Activated naive CD8-positive, alpha-beta T cell treated with anti-CD3 and anti-CD28 coated beads, Interleukin-2, amount 10 ng/mL, durations not matched to agents 7 days and 5 days (primary cell): ENCODE data around the gene FMN2. TPM values are rescaled to one million over a fixed set of nuclear protein-coding genes. Genes with fewer than 3 reads are reported as not detected.
"Not testable (repeated sequence)": the region's sequence is repeated elsewhere in the genome, so short reads cannot be mapped to it uniquely, and the experiment has no call there.

Source experiments
- ATAC-seq: fragments of 150-1000 bp; cut with Tn5 transposase; one replicate; pipeline ENCODE4 v1.10.0; 2021; ENCODE audit warnings: low read depth, moderate library complexity
- POLR2A ChIA-PET: fragments of 350-600 bp; sonication (Branson Sonifier 250); formaldehyde crosslinking; loops from one replicate; lab custom pipeline; 2021; ENCODE audit warnings: antibody characterized with exemption; lab: Charles Lee
- DNase-seq: peaks from one replicate; pipeline ENCODE4 v3.0.0; 2021
- H3K27ac Mint-ChIP-seq: one replicate; pipeline ENCODE4 v1.8.0; 2022; ENCODE audit warnings: mild to moderate bottlenecking, mixed read lengths
- H3K27me3 Mint-ChIP-seq: one replicate; pipeline ENCODE4 v1.8.0; 2022; ENCODE audit warnings: mild to moderate bottlenecking, moderate library complexity, mixed read lengths
- H3K36me3 Mint-ChIP-seq: one replicate; pipeline ENCODE4 v1.8.0; 2021; ENCODE audit warnings: mild to moderate bottlenecking, mixed read lengths
- H3K4me1 Mint-ChIP-seq: one replicate; pipeline ENCODE4 v1.8.0; 2021; ENCODE audit warnings: mixed read lengths
- H3K4me3 Mint-ChIP-seq: one replicate; pipeline ENCODE4 v1.8.0; 2022; ENCODE audit warnings: mild to moderate bottlenecking, moderate library complexity, mixed read lengths
- H3K9me3 Mint-ChIP-seq: one replicate; pipeline ENCODE4 v1.8.0; 2021; ENCODE audit warnings: mixed read lengths
- total RNA-seq, 2 experiments: library from RNA; stranded (reverse); gene quantifications; one replicate each; pipeline ENCODE4 v1.2.3, GENCODE V29; 2021

The FMN2 gene
- total RNA-seq, 2 experiments from 2014 or later: not detected

GRCh38 chr1:240170806-240171205, 79.1 kb downstream of the FMN2 start:
- no peak for DNase-seq
- peaks cover 3% of the 10 kb centered on the region for H3K27me3 Mint-ChIP-seq
- H3K27ac Mint-ChIP-seq: no peak overlapping the region
- no peaks in the 10 kb centered on the region for H3K9me3 Mint-ChIP-seq
- no peaks in the 10 kb centered on the region for H3K4me1 Mint-ChIP-seq
- POLR2A ChIA-PET: no interaction called here
- no peak overlapping the region for H3K4me3 Mint-ChIP-seq
- ATAC-seq: no peak
- no peaks in the 10 kb centered on the region for H3K36me3 Mint-ChIP-seq

GRCh38 chr1:240171907-240172306, 80.2 kb downstream of the FMN2 start:
- H3K4me3 Mint-ChIP-seq: no peak overlapping the region
- no peaks in the 10 kb centered on the region for H3K9me3 Mint-ChIP-seq
- ATAC-seq: no peak
- H3K4me1 Mint-ChIP-seq: no peaks in the 10 kb centered on the region
- no peak overlapping the region for H3K27ac Mint-ChIP-seq
- POLR2A ChIA-PET: no interaction called here
- peaks cover 3% of the 10 kb centered on the region for H3K27me3 Mint-ChIP-seq
- no peak for DNase-seq
- H3K36me3 Mint-ChIP-seq: no peaks in the 10 kb centered on the region

GRCh38 chr1:240173836-240174235, 82.2 kb downstream of the FMN2 start:
- no peaks in the 10 kb centered on the region for H3K36me3 Mint-ChIP-seq
- no peak overlapping the region for H3K27ac Mint-ChIP-seq
- ATAC-seq (no peak), DNase-seq (no peak)
- POLR2A ChIA-PET: no interaction called here
- H3K4me1 Mint-ChIP-seq: no peaks in the 10 kb centered on the region
- H3K9me3 Mint-ChIP-seq: no peaks in the 10 kb centered on the region
- H3K4me3 Mint-ChIP-seq: no peak overlapping the region
- peaks cover 3% of the 10 kb centered on the region for H3K27me3 Mint-ChIP-seq

GRCh38 chr1:240174734-240175133, 83.1 kb downstream of the FMN2 start:
- H3K36me3 Mint-ChIP-seq: no peaks in the 10 kb centered on the region
- DNase-seq: no peak
- H3K27me3 Mint-ChIP-seq: peaks cover 3% of the 10 kb centered on the region
- ATAC-seq: no peak
- POLR2A ChIA-PET: no interaction called here
- H3K4me1 Mint-ChIP-seq: no peaks in the 10 kb centered on the region
- no peak overlapping the region for H3K27ac Mint-ChIP-seq
- no peak overlapping the region for H3K4me3 Mint-ChIP-seq
- H3K9me3 Mint-ChIP-seq: no peaks in the 10 kb centered on the region

- no peaks in the 10 kb centered on the region for H3K4me1 Mint-ChIP-seq
- H3K9me3 Mint-ChIP-seq: peaks cover 1% of the 10 kb centered on the region
- no peak for ATAC-seq
- no peak overlapping the region for H3K27ac Mint-ChIP-seq
- H3K4me3 Mint-ChIP-seq: no peak overlapping the region
- no peak for DNase-seq
- POLR2A ChIA-PET: no interaction called here
- no peaks in the 10 kb centered on the region for H3K36me3 Mint-ChIP-seq
- H3K27me3 Mint-ChIP-seq: no peaks in the 10 kb centered on the region
These were observed 86.7 kb downstream of the FMN2 start for GRCh38 chr1:240178366-240178765.

GRCh38 chr1:240184682-240185081, 93.0 kb downstream of the FMN2 start:
- H3K36me3 Mint-ChIP-seq, DNase-seq, H3K4me3 Mint-ChIP-seq, ATAC-seq, H3K9me3 Mint-ChIP-seq, H3K27me3 Mint-ChIP-seq, H3K27ac Mint-ChIP-seq, POLR2A ChIA-PET, H3K4me1 Mint-ChIP-seq: not testable (repeated sequence)

GRCh38 chr1:240188139-240188538, 96.5 kb downstream of the FMN2 start:
- no peak for ATAC-seq
- peaks cover 4% of the 10 kb centered on the region for H3K27me3 Mint-ChIP-seq

GRCh38 chr1:240189386-240189989, 97.8 kb downstream of the FMN2 start:
- Mint-ChIP-seq H3K27ac (no peak overlapping the region), H3K9me3 (no peaks in the 10 kb centered on the region), H3K27me3 (peaks cover 4% of the 10 kb centered on the region), H3K4me1 (no peaks in the 10 kb centered on the region), H3K36me3 (no peaks in the 10 kb centered on the region), H3K4me3 (no peak overlapping the region)
- no peak for DNase-seq
- no peak for ATAC-seq
- POLR2A ChIA-PET: no interaction called here

More at GRCh38 chr1:240188139-240188538, 96.5 kb downstream of the FMN2 start:
- DNase-seq: no peak
- no peak overlapping the region for H3K27ac Mint-ChIP-seq
- POLR2A ChIA-PET: no interaction called here
- H3K9me3 Mint-ChIP-seq: no peaks in the 10 kb centered on the region
- no peaks in the 10 kb centered on the region for H3K4me1 Mint-ChIP-seq
- no peak overlapping the region for H3K4me3 Mint-ChIP-seq
- H3K36me3 Mint-ChIP-seq: no peaks in the 10 kb centered on the region

- POLR2A ChIA-PET: no interaction called here
- no peak for ATAC-seq
- Mint-ChIP-seq H3K36me3 (no peaks in the 10 kb centered on the region), H3K27ac (no peak overlapping the region), H3K27me3 (peaks cover 2% of the 10 kb centered on the region), H3K4me1 (no peaks in the 10 kb centered on the region), H3K4me3 (no peak overlapping the region), H3K9me3 (no peaks in the 10 kb centered on the region)
- no peak for DNase-seq
These were observed 99.3 kb downstream of the FMN2 start for GRCh38 chr1:240190881-240191401.

GRCh38 chr1:240192851-240193250, 101.2 kb downstream of the FMN2 start:
- POLR2A ChIA-PET: no interaction called here
- H3K9me3 Mint-ChIP-seq: no peaks in the 10 kb centered on the region
- H3K27ac Mint-ChIP-seq: no peak overlapping the region
- no peak for DNase-seq
- no peak for ATAC-seq
- H3K4me3 Mint-ChIP-seq: no peak overlapping the region
- H3K27me3 Mint-ChIP-seq: peaks cover 2% of the 10 kb centered on the region
- H3K4me1 Mint-ChIP-seq: no peaks in the 10 kb centered on the region
- H3K36me3 Mint-ChIP-seq: no peaks in the 10 kb centered on the region

GRCh38 chr1:240193679-240194078, 102.0 kb downstream of the FMN2 start:
- Mint-ChIP-seq H3K4me1 (no peaks in the 10 kb centered on the region), H3K9me3 (no peaks in the 10 kb centered on the region), H3K36me3 (no peaks in the 10 kb centered on the region), H3K27ac (no peak overlapping the region), H3K27me3 (peaks cover 2% of the 10 kb centered on the region), H3K4me3 (no peak overlapping the region)
- no peak for ATAC-seq
- POLR2A ChIA-PET: no interaction called here
- no peak for DNase-seq

- Mint-ChIP-seq H3K4me3 (no peak overlapping the region), H3K9me3 (no peaks in the 10 kb centered on the region), H3K36me3 (no peaks in the 10 kb centered on the region), H3K27ac (no peak overlapping the region), H3K27me3 (peaks cover 2% of the 10 kb centered on the region), H3K4me1 (no peaks in the 10 kb centered on the region)
- ATAC-seq: no peak
- POLR2A ChIA-PET: no interaction called here
- DNase-seq: no peak
These were observed 102.4 kb downstream of the FMN2 start for GRCh38 chr1:240194120-240194519.

- POLR2A ChIA-PET: no interaction called here
- no peak overlapping the region for H3K27ac Mint-ChIP-seq
- no peaks in the 10 kb centered on the region for H3K4me1 Mint-ChIP-seq
- no peak overlapping the region for H3K4me3 Mint-ChIP-seq
- H3K9me3 Mint-ChIP-seq: no peaks in the 10 kb centered on the region
- H3K27me3 Mint-ChIP-seq: no peaks in the 10 kb centered on the region
- no peak for ATAC-seq
- H3K36me3 Mint-ChIP-seq: no peaks in the 10 kb centered on the region
- no peak for DNase-seq
These were observed 106.7 kb downstream of the FMN2 start for GRCh38 chr1:240198376-240198775.

GRCh38 chr1:240199758-240200645, 108.3 kb downstream of the FMN2 start:
- DNase-seq (no peak), ATAC-seq (no peak)
- no peaks in the 10 kb centered on the region for H3K36me3 Mint-ChIP-seq
- POLR2A ChIA-PET: no interaction called here
- no peaks in the 10 kb centered on the region for H3K27me3 Mint-ChIP-seq
- H3K9me3 Mint-ChIP-seq: no peaks in the 10 kb centered on the region
- no peak overlapping the region for H3K27ac Mint-ChIP-seq
- no peak overlapping the region for H3K4me3 Mint-ChIP-seq
- no peaks in the 10 kb centered on the region for H3K4me1 Mint-ChIP-seq
